Fibroblast of skin of abdomen (primary cell): Measurements from ENCODE around the gene TLE1.
"Not testable (repeated sequence)": the region's sequence is repeated elsewhere in the genome, so short reads cannot be mapped to it uniquely, and the experiment has no call there.

ENCODE experiments used
- DNase-seq: peaks from one replicate; pipeline ENCODE4 v3.0.0-alpha.2; 2013

TLE1 gene

DNA sequence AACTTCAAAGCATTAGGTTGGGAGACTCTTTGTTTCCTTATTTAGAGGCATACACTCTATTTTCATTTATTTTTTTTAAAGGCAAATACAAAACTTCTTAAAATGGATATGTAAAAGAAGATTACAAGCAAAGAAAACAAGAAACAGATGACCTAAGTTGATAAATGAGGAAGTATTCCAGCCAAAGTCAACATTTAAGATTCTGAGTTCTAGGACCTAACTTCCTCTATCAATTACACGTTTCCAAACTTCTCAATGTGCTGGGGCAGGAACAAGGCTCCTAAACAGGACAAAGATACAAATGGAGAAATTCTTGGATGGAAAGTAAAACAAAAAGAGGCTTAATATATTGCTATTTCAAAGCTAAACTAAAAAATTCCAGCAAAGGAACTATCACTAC, 89.5 kb downstream of the TLE1 start:
- no peak for DNase-seq

DNA sequence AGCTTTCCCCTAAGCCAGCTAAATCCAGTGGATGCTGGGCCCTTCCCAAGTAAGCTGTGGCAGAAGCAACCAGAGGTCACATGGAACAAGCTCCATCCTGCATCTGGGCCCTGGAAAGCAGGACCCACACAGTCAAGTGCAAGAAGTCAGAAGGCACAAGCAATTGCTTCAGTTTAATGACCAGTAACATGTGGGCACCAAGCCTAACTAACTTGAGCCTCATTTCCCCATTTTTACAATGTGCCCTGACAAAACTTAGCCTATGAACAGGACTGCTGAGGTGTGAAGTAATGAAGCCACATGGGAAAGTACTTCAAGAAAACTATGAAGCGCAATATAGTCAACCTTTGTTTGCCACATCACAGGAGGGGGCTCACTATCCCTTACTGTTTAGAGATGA, 90.5 kb downstream of the TLE1 start:
- no peak for DNase-seq

DNA sequence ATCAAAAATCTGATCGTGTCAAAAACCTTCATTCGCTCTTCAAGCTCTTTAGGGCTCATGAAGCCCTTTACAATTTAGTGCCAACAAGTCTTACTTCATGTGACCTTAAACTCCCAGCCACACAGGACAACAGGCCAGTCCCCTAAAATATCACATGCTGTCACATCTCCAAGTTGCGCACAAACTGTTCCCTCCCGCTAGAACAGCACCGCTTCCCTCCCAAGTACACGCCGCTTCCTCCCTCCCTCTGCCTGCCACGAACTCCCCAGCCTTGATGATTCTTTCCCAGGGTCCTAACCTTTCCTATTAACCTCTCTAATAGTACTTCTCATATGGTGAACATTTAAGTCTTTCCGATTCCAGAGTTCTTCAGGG, 91.2 kb downstream of the TLE1 start:
- no peak for DNase-seq

DNA sequence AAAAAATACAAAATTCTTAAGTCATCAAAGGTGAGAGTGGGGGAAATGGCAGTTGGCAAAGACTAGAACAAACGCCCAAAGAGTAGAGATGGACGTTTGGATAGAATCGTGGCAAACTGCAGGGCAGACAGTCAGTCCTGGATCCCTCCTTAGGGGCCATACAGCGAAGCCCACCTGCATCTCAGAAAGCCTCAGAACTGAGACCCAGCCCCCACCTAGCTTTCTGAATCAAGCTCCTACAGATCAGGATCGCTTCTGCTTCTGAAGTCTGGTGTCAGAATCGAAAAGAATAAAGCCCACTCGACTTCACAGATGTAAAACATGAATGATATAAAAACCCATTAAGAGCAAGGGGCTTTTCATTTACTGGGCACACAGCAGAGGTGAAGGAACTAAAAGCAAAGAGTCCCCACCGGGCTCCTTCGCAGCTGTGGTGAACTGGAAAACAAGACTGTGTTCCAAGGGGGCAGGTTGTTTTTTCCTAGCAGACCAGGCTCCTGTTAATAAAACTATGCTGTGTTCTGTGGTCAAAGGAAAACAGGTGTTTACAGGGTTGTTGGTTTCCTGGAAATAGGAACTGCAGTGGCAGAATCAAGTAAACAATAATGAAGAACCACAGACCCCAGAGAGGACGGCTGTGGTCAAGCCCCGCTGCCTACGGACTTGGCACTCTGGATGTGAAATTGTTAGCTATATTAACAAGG, 91.8 kb downstream of the TLE1 start:
- no peak for DNase-seq

DNA sequence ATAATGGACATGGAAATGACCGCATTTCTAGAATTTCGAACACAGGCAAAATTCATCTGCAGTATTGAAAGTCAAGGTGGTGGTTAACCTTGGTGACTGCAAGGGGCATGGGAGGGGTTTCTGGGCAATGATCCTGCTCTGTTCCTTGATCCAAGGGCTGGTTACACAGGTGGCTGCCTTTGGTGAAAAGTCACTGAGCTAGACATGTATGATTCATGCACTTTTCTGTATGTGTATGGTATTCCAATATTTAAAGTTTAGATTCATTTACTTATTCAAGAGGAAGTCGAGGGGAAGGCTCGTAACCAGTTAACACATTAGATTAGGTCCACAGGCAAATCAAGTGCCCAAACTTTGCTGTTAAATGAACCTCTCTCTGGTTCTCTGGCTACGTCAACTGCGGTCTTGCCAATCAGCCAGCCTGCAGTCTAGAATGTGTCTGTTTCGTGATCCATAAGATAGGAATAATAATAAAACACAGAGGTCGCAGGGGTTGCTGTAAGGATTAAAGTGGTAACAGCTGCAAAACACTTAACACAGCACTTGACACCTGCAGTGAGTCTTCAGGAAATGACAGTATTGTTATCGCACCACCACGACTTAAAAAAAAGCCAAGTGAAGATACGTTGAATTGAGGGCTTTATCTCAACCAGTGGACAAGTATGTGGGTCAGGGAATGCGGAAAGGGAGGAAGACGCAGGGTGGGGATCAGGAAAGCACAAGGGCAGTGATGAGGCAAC, 92.5 kb downstream of the TLE1 start:
- no peak for DNase-seq

DNA sequence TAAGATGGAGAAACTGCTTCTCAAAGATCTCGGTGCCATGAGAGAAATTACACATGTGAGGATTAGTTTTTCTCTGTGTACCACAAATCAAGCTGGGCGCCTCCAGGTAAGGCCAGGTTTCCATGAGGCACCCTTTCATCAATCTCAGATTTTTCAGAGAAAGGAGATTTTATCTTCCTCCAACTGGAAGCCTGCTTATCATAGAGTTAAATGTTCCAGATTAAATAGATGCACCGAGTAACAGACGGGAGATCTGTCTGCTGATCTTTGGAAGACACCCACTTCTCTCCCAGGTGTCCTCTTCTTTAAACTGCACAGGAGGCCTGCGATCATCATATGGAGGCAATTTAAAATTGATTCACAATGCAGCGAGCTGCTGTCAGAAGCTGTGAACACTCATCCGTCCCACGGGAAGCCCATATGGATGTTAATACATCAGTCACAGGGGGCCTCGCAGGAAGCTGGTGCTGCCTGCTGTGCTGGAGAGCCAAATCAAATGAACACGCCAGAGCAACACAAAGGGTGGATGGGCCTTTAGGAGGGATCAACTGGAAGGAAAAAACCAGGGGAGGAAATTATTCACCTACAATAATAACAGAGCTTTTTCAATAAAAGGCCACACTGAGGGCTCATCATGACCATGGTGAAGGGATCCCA, 93.3 kb downstream of the TLE1 start:
- peak; percentile 73 for DNase-seq

DNA sequence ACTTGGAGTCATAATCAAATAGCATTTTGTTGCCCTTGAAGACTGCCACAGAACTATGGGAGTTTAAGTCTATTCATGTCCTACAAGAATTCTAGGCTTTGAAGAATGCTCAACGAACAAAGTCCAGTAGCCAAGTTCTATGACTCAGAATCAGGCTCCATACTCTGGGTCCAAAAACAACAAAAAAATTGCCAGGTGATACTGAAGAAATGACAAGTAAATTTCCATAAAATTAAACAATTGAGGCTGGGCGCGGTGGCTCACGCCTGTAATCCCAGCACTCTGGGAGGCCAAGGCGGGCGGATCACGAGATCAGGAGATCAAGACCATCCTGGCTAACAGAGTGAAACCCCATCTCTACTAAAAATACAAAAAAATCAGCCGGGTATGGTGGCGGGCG, 94.1 kb downstream of the TLE1 start:
- DNase-seq, result not testable (repeated sequence)

DNA sequence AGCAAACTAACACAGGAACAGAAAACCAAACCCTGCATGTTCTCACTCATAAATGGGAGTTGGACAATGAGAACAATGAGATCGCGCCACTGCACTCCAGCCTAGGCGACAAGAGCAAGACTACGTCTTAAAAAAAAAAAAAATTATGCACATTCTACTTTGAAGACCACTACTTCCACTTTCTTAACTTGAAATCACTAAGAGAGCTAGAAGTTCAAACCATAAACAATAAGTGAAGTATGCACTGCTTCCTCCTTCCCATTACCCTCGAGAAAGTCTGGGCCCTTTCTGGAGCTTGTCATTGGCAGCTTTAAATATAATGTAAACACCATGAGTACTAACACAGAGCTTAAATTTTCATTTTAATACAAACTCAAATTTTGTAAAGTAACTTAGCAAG, 94.9 kb downstream of the TLE1 start:
- DNase-seq, result no peak

DNA sequence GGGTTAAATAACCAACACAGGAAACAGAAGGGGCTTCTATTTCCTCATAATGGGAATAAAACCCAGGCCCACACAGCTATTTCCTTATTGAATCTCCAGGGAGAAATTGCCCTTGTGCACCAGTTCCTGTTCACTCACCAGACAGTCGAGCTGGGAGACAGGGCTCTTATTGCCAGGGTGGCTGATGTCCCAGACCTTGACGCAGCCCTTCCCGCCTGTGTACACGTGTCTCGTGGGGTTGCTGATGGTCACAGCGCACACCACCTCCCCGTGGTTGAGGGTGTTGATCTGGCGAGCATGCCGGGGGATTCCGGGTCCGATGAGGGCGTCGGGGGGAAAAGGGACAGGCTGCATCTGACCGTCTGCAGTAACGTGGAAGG, 96.5 kb downstream of the TLE1 start:
- DNase-seq, result no peak

DNA sequence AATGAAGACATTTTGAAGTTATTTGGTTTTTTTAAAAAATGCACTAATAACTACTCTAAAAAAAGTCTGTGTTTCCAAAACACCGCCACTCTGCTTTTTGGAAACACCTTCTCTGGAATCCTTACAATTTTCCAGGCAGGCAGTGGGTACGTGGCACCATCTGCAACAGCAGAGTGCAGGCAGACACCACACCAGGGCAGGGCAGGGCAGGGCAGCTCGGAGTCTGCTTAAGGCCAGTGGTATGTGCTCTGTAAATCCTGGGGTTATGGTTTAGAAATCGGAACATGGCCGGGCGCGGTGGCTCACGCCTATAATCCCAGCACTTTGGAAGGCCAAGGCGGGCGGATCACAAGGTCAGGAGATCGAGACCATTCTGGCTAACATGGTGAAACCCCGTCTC, 97.6 kb downstream of the TLE1 start:
- no peak for DNase-seq

DNA sequence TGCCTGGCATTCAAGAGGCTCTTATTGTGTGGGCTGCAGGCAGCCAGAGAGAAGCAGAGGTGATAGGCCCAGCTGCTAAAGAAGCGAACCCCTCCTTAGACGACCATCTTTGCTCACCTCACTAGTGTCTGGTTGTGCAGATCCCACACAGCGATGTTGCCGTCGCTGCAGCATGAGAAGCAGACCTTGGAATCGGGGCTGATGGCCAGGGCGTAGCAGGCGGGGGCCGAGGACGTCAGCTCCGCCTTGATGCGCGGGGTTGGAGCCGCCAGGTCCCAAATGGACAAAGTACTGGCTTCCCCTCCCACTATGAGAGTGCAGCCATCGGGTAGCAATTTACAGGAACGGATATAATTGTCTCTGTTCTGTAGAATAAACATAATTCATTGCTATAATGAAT, 98.7 kb downstream of the TLE1 start:
- DNase-seq, result no peak

DNA sequence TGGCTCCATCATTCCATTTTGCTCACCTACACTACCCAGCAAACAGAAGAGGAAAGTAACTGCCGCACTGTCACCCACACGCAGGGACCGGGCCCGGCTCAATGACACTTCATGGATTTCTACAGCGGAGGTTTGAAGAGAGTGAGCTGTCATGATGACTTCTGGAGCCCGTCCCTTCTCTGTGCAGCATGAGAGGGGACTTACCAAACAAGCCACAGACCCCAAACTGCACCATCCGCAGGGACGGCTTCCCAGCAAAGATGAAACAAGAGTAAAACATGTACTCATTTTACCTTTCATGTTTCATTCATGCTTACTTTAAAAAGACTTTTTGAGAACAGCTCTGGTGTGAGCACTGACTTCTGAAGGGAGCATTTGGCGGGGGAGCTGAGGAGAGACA, 99.5 kb downstream of the TLE1 start:
- DNase-seq, result no peak

DNA sequence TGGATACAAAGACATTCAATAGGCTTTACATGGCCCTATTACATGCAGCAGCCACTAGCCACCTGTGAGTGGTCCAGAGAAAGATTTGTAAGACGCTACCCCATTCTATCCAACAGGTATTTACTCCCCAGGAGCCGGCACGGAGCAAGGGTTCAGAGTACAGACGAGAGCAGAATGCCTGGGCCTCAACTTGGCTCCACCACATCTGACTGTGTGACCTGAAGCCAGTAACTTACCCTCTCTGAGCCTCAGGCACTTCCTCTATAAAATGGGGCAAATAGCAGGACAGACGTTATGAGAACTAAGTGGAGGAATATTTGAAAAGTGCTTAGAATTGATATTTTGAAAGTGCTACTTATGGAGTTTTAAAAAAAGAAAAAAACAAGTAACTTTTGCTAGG, 100.0 kb downstream of the TLE1 start:
- DNase-seq, result no peak

DNA sequence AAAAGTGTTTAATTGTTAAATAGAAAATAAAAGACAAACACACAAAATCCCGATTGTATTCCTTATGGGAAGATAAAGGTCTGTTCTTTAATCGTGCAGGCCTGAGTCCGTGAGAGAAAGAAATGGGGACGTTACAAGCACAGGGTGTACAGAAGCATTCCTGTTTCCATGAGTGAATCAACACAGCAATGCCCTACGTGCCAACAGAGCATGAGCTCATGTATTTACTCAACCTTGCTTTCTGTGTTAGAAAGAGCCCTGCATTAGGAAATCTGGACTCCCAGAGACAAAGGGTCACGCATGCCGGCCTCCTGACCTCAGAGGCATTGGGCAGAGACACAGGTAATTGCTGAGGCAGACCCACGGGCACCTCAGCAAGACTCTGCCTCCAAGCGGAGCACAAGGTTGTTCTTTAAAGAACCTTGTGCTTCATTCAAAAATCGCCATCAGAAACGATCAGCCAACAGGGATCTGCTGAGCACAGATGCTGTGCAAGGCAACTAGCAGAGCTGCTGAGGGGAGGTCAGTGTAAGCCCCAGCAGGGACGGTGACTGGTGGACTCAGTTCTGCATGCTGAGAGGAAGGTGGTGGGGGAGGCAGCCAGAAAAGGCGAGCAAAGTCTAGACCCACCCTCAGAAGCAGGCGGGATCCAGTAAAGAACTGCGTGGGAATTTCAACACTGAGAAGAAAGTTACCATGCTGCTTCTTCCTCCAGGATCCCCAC, 101.0 kb downstream of the TLE1 start:
- no peak for DNase-seq

DNA sequence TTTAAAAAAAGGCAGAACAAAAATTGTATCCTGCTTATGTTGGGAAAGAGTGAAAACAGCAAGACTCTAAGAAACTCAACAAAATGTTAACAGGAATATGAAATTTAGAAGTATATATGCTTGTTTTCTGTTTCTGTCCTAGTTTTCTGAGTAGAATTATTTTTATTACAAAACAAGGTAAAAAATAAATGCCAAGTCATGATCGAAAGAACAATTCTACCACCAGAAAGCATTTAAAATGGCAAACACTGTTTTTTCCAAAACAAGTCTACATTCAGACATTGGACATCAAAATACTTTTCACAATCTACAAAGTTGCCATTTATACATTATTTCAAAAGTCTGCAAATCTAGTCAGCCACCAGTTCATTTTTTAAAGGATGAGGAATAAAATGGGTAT, 102.6 kb downstream of the TLE1 start:
- DNase-seq, result no peak

DNA sequence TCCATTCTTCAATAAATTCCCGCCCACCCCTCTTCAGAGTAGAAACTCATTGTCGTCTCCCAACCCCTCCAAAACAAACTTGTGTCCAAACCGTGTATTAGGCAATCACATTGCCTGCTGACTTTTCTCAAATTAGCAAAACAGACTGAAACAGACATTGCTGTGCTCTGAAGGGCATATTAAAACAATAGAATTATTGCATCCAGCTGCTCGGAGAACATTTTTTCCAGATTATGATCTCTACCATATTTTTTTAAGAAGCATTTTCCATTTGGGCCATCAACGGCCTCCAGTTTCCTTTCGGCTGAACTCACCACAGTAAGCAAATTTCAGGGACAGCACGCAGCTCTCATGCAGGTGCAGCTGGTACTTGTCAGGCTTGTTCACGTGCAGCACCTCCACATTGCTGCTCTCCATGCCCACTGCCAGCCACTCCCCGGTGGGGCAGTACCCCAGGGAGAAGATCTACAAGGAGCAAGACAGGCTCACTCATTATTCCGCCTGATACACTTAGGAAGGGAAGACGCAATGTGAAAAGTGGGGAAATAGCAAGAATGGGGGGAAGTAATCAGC, 104.1 kb downstream of the TLE1 start:
- DNase-seq, result no peak

DNA sequence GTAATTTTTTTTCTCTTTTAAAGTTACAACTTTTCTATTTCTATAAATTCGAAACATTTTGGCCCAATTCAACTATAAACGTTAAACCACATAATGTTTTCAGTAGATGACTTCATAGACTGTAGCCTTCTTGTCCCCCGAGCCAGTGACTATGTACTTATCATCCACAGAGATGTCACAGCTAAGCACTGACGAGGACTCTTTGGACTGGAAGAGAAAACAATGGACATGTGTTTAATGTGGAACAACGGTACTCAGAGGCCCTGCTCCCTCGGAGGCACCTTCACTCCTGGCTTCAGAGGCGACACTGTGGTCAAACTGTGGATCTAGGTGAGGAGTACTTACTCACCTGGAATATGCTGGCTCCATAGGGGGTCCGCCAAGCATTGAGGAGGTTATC, 105.2 kb downstream of the TLE1 start:
- no peak for DNase-seq

DNA sequence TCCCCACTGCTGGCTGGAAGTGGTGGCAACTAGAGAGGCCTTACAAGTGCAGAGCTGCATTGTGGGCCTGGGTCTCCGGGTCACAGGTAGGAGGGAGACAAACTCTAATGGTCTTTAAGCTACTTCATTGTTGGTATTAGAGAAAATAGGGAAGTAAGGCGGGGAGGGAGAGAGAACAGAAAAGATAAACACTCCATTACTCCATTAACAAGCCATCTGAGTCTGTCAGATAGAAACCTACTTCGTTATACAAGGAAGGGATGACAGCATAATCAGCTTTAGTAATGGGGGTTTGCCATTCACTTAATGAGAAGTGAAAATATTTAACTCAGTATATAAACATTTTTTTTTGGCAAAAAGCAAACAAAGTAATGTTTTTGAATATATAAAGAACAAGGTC, 107.4 kb downstream of the TLE1 start:
- DNase-seq, result no peak

DNA sequence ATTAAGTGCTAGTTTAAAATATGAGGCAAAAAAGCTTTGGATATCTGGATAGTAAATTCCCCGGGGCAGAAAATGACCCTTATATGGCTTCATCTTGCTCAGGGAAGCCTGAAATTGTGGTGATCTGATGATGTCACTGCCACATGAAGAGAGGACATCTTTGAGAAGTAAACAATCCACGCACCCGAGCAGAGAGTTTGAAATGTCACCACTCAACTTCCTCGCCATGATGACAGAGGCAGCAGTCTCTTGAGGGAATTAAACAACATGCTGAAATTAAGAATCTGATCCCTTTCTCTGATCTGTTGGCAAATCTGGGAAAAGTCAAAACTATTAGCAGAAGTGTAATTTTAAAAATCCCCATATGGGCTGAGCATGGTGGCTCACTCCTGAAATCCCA, 110.0 kb downstream of the TLE1 start:
- no peak for DNase-seq

DNA sequence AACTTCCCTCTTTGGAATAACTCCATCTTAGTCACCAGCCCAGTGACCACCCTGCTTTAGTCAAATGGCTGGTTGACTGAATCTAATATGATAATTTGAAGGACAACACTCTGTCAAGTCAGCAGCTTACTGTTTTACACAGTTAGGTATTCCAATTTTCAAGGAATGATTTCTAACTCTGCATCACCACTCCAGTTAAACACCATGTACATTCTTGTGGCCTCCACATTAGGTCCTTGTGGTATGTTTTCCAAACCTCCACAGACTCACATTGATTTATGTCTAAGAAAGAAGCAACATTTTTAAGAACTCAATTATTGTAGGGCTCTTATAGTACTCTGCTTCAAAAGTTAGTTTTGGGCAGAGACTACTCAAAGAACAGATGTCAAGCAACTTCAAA, 110.7 kb downstream of the TLE1 start:
- peak; percentile 92 for DNase-seq

DNA sequence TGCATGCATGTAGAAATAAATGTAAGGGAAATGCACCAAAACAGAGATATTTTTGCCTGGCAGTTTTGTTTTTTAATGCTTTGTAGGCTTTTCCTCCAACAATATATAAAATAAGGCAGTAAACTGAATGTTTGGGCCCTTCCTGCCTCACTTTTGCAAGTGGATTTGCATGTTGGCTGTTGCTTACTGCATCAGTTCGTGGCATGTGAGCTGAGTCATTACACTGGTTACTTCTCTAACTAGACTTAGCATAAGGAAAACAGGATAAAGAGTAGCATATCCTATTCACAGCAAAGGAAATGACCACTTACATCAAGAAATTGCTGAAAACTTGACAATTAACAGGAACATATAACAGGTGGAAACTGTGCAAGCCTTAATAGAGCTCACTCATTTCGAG, 113.4 kb downstream of the TLE1 start:
- peak; percentile 43 for DNase-seq

DNA sequence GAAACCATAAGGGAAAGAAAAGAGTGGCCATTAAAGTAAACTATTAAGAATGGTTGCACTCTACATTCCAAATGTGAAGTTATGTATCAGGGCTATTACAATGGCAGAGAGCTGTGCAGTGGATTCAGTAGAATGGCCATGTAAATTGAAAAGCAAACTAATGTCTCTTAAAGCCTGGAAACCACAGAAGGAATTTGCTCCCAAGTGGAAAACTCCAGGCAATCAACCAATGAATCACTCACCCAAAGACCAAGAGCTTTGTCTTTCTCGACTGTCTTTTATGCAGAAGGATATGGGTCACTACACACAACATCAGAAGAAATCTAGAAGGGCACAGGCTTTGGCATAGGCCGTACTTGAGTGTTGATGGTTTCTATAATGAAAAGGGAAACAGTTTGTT, 114.9 kb downstream of the TLE1 start:
- peak; percentile 84 for DNase-seq
